AG04450 (cell line): Measurements from ENCODE around the gene MAD1L1. TPM values are rescaled to one million over a fixed set of nuclear protein-coding genes. Genes with fewer than 3 reads are reported as not detected.

Experiments
- CTCF ChIA-PET: fragments of 300-600, 350-600 bp; formaldehyde crosslinking; extraction: SDS; loops from one replicate; lab custom pipeline; 2022; ENCODE audit warnings: antibody characterized with exemption, inconsistent platforms; lab: Charles Lee
- POLR2A ChIA-PET: fragments of 350-600 bp; formaldehyde crosslinking; extraction: SDS; loops from one replicate; lab custom pipeline; 2021; ENCODE audit warnings: antibody characterized with exemption, inconsistent platforms; lab: Yijun Ruan, JAX
- DNase-seq: peaks from one replicate; pipeline ENCODE4 v3.0.0-alpha.2; 2011; ENCODE audit warnings: low read depth, low spot score
- H3K27ac ChIP-seq: one replicate; pipeline ENCODE4 v1.5.1; 2012; ENCODE audit warnings: low read depth, low read length, control low read depth
- H3K27me3 ChIP-seq: one replicate; pipeline ENCODE4 v1.6.0; 2012; ENCODE audit warnings: low read length; ENCODE audit not compliant: control insufficient read depth, insufficient read depth
- H3K4me3 ChIP-seq: 2 replicates; pipeline ENCODE4 v1.5.1; 2011; ENCODE audit warnings: mild to moderate bottlenecking, low read depth, low read length, control low read depth
- H3K9me3 ChIP-seq: 2 replicates; pipeline ENCODE4 v1.5.1; 2012; ENCODE audit warnings: low read length; ENCODE audit not compliant: control insufficient read depth, insufficient read depth
- CTCF ChIP-seq: IDR thresholded peaks from 2 replicates; pipeline ENCODE4 v1.5.1; 2011; ENCODE audit warnings: low read depth, low read length, control low read depth, inconsistent platforms
- polyA plus RNA-seq: library from polyadenylated mRNA; depleted of rRNA; stranded (reverse); fragments of >200 nt; gene quantifications from 2 replicates; pipeline ENCODE4 v1.2.3, GENCODE V29; 2011

MAD1L1 gene
- polyA plus RNA-seq, 1 experiment = 11.9 TPM

DNA sequence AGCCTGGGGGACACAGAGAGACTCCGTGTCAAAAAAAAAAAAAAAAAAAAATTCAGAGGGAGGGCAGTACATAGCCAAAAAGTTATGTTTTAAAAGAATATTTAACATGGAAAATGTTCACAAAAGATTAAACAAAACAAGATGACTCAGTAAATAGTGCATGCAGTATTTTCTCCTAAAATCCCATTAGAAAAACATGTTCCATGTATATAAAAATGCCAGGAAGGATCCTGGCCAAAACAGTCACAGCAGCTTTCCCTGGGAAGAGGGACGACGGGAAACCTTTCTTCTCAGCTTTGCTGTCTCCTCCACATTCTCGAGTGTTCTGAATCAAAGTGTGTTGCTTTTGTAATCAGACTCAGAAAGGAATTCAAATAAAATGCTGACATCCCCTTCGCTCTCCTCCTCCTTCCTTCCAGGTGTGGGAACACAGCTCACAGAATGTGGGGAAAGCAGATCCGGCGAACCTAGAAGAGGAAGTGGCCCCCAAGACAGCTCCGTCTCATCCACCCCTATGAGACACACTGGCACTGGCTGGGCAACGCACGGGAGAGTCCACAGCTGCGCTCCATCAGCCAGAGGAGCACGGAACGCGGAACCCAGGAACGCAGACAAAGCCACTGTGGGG lies 139.4 kb downstream of the MAD1L1 start:
- H3K4me3 ChIP-seq = no peak overlapping the region
- no peaks in the 10 kb centered on the region for H3K27me3 ChIP-seq
- POLR2A ChIA-PET = interaction anchor here (0.7 kb wide), 1 partner anchor 11 kb away, joined by 3 read pairs; no protein-coding TSS in a partner anchor
- H3K27ac ChIP-seq = no peak overlapping the region
- no peak for DNase-seq
- H3K9me3 ChIP-seq = peaks cover 4% of the 10 kb centered on the region; the same call in 1 of the 2 replicates
- CTCF ChIA-PET = interaction anchor here (0.7 to 1.3 kb wide), 2 partner anchors 10 to 11 kb away, joined by 4 to 8 read pairs; no protein-coding TSS in a partner anchor
- TF ChIP-seq CTCF = no peak

GRCh38 chr7:2092279-2092678 lies 140.5 kb downstream of the MAD1L1 start:
- Histone ChIP-seq H3K4me3 (no peak overlapping the region), H3K27ac (no peak overlapping the region), H3K27me3 (no peaks in the 10 kb centered on the region), H3K9me3 (peaks cover 4% of the 10 kb centered on the region; the same call in 1 of the 2 replicates)
- CTCF ChIA-PET = interaction anchor here (0.7 kb wide), 1 partner anchor 11 kb away, joined by 8 read pairs; no protein-coding TSS in a partner anchor
- TF ChIP-seq CTCF = no peak
- POLR2A ChIA-PET = no interaction called here
- no peak for DNase-seq

DNA sequence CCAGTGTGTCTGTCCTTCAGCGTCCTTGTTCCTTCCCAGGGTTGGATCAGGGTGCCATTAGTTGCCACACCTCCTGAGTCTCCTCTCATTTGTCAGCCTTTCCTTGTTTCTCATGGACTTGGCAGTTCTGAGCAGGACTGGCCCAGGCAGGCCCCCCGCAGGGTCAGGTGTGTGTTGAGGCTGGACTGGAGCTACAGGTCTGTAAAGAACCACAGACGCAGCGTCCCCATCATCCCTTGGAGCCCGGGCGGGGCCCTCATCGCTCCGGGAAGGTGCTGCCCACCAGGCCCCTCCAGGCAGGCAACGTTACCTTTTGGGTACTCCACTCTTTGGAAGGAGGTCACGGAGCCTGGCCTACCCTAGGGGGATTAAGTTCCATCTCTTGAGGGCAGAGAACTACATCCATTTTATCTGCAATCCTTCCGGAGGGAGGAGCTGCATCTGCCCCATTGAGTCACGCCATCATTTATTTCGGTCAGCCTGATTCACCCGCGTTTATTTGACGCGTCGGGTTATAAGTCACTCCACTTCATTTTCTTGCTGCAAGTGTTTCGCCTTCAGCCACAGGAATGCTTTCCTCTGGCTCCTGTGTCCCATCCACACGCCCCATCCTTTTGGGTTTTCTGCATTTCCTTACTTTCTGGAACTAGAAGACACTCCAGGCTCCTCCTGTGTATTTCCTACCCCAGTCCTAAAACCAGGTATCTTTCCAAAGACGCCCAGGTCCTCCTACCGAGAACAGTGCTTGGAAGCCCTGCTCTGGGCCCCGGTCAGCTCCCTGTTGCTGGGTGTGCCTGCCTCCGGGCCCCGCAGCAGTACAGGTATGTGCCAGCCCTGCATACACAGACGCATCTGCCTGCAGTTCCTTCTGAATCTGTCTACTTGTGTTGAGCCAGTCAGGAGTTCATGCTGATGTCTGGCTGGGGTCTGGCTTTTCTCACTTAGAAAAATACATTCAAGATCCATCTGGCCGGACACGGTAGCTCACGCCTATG lies 141.9 kb downstream of the MAD1L1 start:
- H3K27me3 ChIP-seq = no peaks in the 10 kb centered on the region
- no peak overlapping the region for H3K27ac ChIP-seq
- TF ChIP-seq CTCF = no peak
- ChIA-PET CTCF (no interaction called here), POLR2A (no interaction called here)
- H3K9me3 ChIP-seq = peaks cover 4% of the 10 kb centered on the region; the same call in 1 of the 2 replicates
- no peak overlapping the region for H3K4me3 ChIP-seq
- no peak for DNase-seq

DNA sequence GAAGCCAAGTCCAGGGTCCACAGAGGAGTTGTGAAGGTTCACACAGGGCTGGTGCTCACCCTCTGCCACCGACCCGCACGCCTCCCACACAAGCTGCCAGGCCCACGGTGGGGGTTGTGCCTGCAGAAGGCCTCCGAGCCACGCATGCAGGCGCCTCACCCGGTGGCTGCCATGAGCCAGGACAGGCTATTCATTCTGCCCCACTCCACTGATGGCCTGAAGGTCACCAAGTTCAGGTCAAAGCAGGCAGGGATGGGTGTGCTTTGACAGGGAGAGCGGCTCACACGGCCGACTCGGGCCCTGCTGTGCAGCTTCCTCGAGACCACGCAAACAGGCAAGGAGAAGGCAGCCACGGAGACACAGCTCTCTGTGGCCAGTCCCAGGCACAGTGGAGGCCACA lies 143.9 kb downstream of the MAD1L1 start:
- no peak for DNase-seq
- ChIA-PET POLR2A (no interaction called here), CTCF (no interaction called here)
- Histone ChIP-seq H3K27ac (no peak overlapping the region), H3K4me3 (no peak overlapping the region), H3K9me3 (peaks cover 4% of the 10 kb centered on the region; the same call in 1 of the 2 replicates), H3K27me3 (no peaks in the 10 kb centered on the region)
- no peak for TF ChIP-seq CTCF
